Naive thymus-derived CD8-positive, alpha-beta T cell (primary cell): Measurements from ENCODE around the gene LTBP1. TPM values are rescaled to one million over a fixed set of nuclear protein-coding genes. Genes with fewer than 3 reads are reported as not detected.

Experiments used
- ATAC-seq, 2 donors: fragments of 150-1000 bp; cut with Tn5 transposase in 1 of 2; sonication (Bioruptor Pico), chemical (Tn5 transposase) in 1 of 2; 1 replicate in 1 of 2; 2 replicates in 1 of 2; pipeline ENCODE4 v1.10.0; 2021; ENCODE audit warnings: mild to moderate bottlenecking in 2 of 2, moderate library complexity in 2 of 2
- POLR2A ChIA-PET: fragments of 350-600 bp; sonication (Branson Sonifier 250); formaldehyde crosslinking; loops from one replicate; lab custom pipeline; 2021; ENCODE audit warnings: antibody characterized with exemption; lab: Charles Lee
- DNase-seq, 10 donors: peaks; one replicate each; pipeline versions ENCODE4 v3.0.0 to v3.0.0-alpha.2; 2020 to 2022
- H3K27ac Mint-ChIP-seq, 10 donors: one replicate each; pipeline ENCODE4 v1.8.0; 2020 to 2022; ENCODE audit warnings: mild to moderate bottlenecking in 10 of 10, mixed read lengths in 10 of 10, moderate library complexity in 4 of 10, inconsistent platforms in 1 of 10
- H3K27me3 Mint-ChIP-seq, 5 donors: one replicate each; pipeline ENCODE4 v1.8.0; 2021 to 2022; ENCODE audit warnings: mixed read lengths in 5 of 5
- H3K36me3 Mint-ChIP-seq, 3 donors: one replicate each; pipeline ENCODE4 v1.8.0; 2020 to 2022; ENCODE audit warnings: mixed read lengths in 3 of 3, mild to moderate bottlenecking in 2 of 3, inconsistent platforms in 1 of 3
- H3K4me1 Mint-ChIP-seq, 4 donors: one replicate each; pipeline ENCODE4 v1.8.0; 2021 to 2022; ENCODE audit warnings: mixed read lengths in 4 of 4
- H3K4me3 Mint-ChIP-seq, 10 donors: one replicate each; pipeline ENCODE4 v1.8.0; 2020 to 2022; ENCODE audit warnings: mild to moderate bottlenecking in 10 of 10, mixed read lengths in 10 of 10, moderate library complexity in 6 of 10, inconsistent platforms in 1 of 10
- H3K9me3 Mint-ChIP-seq, 9 donors: one replicate each; pipeline ENCODE4 v1.8.0; 2020 to 2022; ENCODE audit warnings: mixed read lengths in 9 of 9, mild to moderate bottlenecking in 3 of 9, inconsistent platforms in 1 of 9, moderate library complexity in 1 of 9
- polyA plus RNA-seq, 3 donors: library from polyadenylated mRNA; unstranded; fragments of 300-500 nt; fragmentation: Illumina TruSeq; gene quantifications; one replicate each; pipeline ENCODE4 v1.2.3, GENCODE V29; 2021
- total RNA-seq, 8 experiments: library from RNA in 2 of 8; stranded (reverse) in 2 of 8; gene quantifications; one replicate each; pipeline ENCODE4 v1.2.3 and lab custom pipeline; 2021 to 2026

The LTBP1 gene
- total and polyA plus RNA-seq, 5 experiments from 2014 or later: 0.02 TPM; not detected in 4

DNA sequence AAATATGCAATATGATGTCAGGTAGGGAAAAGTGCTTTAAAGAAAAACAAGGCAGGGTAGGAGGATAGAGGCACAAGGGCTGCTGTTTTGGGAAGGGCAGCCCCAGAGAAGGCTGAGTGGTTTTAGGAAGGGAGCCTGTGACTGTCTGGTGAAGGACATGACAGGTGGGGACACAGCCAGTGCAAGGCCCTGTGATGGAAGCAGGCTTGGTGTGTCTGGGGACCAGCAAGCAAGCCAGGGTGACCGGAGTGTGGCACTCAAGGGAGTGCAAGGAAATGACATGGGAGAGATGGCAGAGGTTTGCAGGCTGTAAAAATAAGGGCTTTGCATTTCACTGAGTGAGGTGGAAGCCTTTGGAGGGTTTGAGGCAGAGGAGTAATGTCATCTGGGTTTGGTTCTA, 62.0 kb downstream of the LTBP1 start:
- Mint-ChIP-seq H3K4me3 (no peak overlapping the region), H3K27me3 (peaks cover 0 to 15% (median 0%) of the 10 kb centered on the region in 5 donors), H3K27ac (no peak overlapping the region), H3K4me1 (no peaks in the 10 kb centered on the region), H3K9me3 (no peaks in the 10 kb centered on the region), H3K36me3 (no peaks in the 10 kb centered on the region)
- ATAC-seq (no peak), DNase-seq (no peak)
- POLR2A ChIA-PET: no interaction called here

DNA sequence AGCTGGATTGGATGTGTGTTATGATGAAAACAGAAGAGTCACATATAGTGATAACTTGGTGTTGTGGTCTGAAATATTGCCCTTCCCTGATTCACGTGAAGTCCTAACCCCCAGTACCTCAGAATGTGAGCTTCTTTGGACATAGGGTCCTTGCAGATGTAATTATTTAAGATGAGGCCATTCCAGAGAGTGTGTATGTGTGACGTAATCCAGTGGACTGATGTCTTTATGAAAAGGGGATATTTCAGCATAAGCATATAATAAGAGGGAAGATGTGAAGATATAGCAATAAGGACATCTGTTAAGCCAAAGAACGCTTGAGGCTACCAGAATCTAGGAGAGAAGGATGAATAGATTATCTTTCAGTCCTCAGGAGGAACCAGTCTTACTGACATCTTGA, 62.5 kb downstream of the LTBP1 start:
- POLR2A ChIA-PET: no interaction called here
- H3K4me1 Mint-ChIP-seq: no peaks in the 10 kb centered on the region
- H3K9me3 Mint-ChIP-seq: no peaks in the 10 kb centered on the region
- H3K36me3 Mint-ChIP-seq: no peaks in the 10 kb centered on the region
- DNase-seq (no peak), ATAC-seq (no peak)
- H3K4me3 Mint-ChIP-seq: no peak overlapping the region
- peaks cover 0 to 15% (median 0%) of the 10 kb centered on the region in 5 donors for H3K27me3 Mint-ChIP-seq
- no peak overlapping the region for H3K27ac Mint-ChIP-seq

DNA sequence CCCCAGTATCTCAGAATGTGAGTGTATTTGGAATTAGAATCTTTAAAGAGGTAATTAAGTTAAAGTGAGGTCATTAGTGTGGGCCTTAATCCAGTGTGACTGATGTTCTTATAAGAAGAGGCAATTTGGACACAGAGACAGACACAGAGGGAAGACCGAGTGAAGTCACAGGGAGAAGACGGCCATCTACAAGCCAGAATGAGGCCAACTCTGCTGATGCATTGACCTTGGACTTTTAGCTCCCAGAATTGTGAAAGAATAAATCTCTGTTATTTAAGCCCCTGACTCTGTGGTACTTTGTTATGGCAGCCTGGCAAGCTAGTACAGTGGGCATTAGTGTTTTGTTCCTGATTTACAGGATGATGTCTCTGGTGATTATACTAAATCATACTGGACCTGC, 64.6 kb downstream of the LTBP1 start:
- DNase-seq (no peak), ATAC-seq (no peak)
- Mint-ChIP-seq H3K27me3 (peaks cover 0 to 15% (median 2%) of the 10 kb centered on the region in 5 donors), H3K4me1 (no peaks in the 10 kb centered on the region), H3K36me3 (no peaks in the 10 kb centered on the region), H3K4me3 (no peak overlapping the region), H3K27ac (no peak overlapping the region), H3K9me3 (no peaks in the 10 kb centered on the region)
- POLR2A ChIA-PET: no interaction called here

DNA sequence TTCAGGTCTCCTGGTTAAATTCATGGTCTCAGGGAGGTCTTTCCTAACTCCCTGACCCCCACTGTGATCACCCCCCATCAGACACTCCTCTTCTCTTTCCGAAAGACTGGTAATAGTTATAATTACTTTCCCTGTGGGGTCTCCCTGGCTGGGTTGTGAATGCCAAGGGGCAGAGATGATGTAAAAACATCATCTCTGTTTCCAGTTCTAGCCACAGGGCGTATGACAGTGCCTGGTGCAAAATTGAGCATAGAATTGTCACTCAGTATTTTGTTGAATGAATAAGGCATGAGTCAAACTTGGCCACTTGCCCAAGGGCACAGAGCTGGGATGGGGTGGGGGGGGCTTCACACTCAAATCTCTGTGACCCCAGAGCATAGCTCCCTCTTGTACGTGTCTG, 65.2 kb downstream of the LTBP1 start:
- no peak for ATAC-seq
- Mint-ChIP-seq H3K36me3 (no peaks in the 10 kb centered on the region), H3K4me3 (no peak overlapping the region), H3K4me1 (no peaks in the 10 kb centered on the region), H3K27ac (no peak overlapping the region), H3K27me3 (peaks cover 0 to 15% (median 2%) of the 10 kb centered on the region in 5 donors), H3K9me3 (no peaks in the 10 kb centered on the region)
- POLR2A ChIA-PET: no interaction called here
- no peak for DNase-seq

DNA sequence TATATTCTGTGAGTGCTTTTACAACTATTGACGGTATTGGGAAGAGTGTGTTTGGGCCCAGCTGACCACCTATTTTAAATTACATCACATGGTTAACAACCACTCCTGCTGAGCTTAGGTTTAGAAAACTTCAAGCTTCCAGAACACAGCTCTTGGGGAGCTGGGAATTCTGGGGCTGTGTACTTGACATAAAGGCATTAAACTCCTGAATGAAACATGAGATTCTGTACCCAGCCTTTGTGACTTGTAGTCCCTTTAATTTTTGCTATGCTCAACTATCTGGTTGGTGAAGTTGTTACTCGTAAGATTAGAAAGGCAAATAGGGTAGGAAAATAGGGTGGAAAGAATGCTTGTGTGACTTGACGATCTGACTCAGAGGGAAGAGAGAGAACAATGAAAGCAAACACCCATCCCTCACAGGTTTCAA, 66.9 kb downstream of the LTBP1 start:
- Mint-ChIP-seq H3K4me3 (no peak overlapping the region), H3K27me3 (peaks cover 1 to 12% (median 2%) of the 10 kb centered on the region in 5 donors), H3K9me3 (no peaks in the 10 kb centered on the region), H3K4me1 (no peaks in the 10 kb centered on the region), H3K27ac (no peak overlapping the region), H3K36me3 (no peaks in the 10 kb centered on the region)
- DNase-seq (no peak), ATAC-seq (no peak)
- POLR2A ChIA-PET: no interaction called here

DNA sequence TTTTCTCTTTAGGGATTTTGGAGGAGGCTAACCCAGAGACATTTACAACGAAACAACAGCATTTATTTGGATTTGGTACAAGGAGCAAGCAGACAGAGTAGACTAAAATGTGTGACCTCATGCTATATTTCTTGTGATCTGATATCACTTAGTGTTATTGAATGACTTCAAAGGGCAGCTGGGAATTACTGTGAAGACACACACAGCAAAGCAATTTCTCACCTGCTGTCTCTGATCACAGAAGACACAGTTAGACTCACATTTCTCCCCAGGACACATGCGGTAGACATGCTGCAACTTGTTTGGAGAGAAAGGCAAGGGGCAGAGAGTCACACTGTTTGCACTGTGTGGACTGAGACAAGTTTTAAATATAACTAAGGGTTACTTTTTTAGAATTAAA, 67.5 kb downstream of the LTBP1 start:
- H3K27ac Mint-ChIP-seq: no peak overlapping the region
- peaks cover 1 to 6% (median 2%) of the 10 kb centered on the region in 5 donors for H3K27me3 Mint-ChIP-seq
- ATAC-seq: no peak
- no peaks in the 10 kb centered on the region for H3K4me1 Mint-ChIP-seq
- no peaks in the 10 kb centered on the region for H3K36me3 Mint-ChIP-seq
- POLR2A ChIA-PET: no interaction called here
- no peak for DNase-seq
- H3K9me3 Mint-ChIP-seq: no peaks in the 10 kb centered on the region
- no peak overlapping the region for H3K4me3 Mint-ChIP-seq

DNA sequence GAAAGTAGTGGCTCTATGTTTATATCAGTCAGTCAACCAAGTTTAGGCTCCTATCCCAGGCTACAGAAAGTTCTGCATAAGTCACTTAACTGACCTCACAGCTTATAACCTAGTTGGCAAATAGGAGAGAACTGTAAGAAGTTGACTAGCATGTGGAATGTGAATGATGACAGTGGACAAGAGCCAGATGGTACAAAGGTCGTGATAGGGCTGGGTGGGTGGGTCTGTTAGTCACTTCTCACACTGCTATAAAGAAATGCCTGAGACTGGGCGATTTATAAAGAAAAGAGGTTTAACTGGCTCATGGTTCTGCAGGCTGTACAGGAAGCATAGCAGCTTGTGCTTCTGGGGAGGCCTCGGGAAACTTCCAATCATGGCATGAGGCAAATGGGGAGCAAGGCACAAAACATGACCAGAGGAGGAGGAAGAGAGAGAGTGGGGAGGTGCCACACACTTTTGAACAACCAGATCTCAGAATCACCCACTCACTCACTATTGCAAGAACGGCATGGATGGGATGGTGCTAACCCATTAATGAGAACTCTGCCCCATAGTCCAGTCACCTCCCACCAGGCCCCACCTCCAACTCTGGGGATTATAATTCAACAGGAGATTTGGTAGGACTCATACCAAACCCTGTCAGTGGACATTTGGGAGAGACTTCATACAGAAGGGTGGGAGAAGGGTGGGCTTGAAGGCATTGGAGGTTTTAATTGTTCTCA, 68.8 kb downstream of the LTBP1 start:
- POLR2A ChIA-PET: no interaction called here
- H3K36me3 Mint-ChIP-seq: no peaks in the 10 kb centered on the region
- no peak overlapping the region for H3K4me3 Mint-ChIP-seq
- no peaks in the 10 kb centered on the region for H3K9me3 Mint-ChIP-seq
- ATAC-seq (no peak), DNase-seq (no peak)
- H3K4me1 Mint-ChIP-seq: no peaks in the 10 kb centered on the region
- H3K27ac Mint-ChIP-seq: no peak overlapping the region
- H3K27me3 Mint-ChIP-seq: peaks cover 1 to 3% (median 1%) of the 10 kb centered on the region in 5 donors

DNA sequence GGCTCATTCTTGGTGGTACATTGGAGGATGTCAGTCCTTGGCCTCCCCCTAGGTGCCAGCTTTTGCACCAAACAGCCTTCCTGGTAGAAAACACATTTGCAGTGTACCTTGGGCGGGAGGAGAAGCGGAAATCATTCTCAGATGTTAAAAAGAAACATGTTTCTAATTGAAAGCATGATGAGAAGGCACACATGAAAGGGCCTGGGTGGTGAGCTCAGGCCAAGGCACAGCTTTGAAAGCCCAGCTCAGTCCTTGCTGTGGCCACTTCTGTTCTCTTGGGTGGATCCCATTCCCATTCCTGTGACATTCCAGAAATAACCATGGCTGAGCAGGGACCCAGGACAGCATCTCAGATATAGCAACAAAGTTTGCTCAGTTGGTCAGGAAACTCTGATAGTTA, 71.5 kb downstream of the LTBP1 start:
- Mint-ChIP-seq H3K4me3 (no peak overlapping the region), H3K9me3 (no peaks in the 10 kb centered on the region), H3K4me1 (no peaks in the 10 kb centered on the region), H3K27me3 (peaks cover 5 to 26% (median 16%) of the 10 kb centered on the region in 5 donors), H3K27ac (no peak overlapping the region), H3K36me3 (no peaks in the 10 kb centered on the region)
- DNase-seq (no peak), ATAC-seq (no peak)
- POLR2A ChIA-PET: no interaction called here

DNA sequence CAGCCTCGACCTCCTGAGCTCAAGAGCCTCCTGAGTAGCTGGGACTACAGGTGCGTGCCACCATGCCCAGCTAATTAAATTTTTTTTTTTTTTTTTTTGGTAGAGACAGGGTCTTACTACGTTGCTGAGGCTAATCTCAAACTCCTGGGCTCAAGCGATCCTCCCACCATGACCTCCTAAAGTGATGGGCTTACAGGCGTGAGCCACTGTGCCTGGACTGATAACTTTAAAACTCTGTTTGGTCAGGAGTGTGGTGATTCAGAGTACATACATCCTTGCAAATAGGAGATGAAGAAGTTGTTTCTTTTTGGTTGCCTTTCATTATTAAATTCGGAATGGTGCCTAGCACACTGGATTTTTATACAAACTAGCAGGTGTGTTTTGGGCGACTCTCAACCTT, 73.0 kb downstream of the LTBP1 start:
- DNase-seq: no peak
- Mint-ChIP-seq H3K4me1 (no peaks in the 10 kb centered on the region), H3K9me3 (peaks cover 0 to 10% (median 2%) of the 10 kb centered on the region in 9 donors), H3K4me3 (no peak overlapping the region), H3K27me3 (peaks cover 6 to 40% (median 25%) of the 10 kb centered on the region in 5 donors), H3K36me3 (peaks cover 0 to 7% (median 0%) of the 10 kb centered on the region in 3 donors), H3K27ac (no peak overlapping the region)
- no peak for ATAC-seq
- POLR2A ChIA-PET: no interaction called here

DNA sequence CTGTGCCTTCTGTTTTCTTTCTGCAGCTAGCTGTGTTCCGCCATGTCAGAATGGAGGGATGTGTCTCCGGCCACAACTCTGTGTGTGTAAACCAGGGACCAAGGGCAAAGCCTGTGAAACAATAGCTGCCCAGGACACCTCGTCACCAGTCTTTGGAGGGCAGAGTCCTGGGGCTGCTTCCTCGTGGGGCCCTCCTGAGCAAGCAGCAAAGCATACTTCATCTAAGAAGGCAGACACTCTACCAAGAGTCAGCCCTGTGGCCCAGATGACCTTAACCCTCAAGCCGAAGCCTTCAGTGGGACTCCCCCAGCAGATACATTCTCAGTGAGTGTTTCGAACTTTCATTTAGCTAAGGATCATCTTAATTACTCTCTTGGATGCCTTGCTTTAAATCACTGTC, 74.1 kb downstream of the LTBP1 start:
- DNase-seq: no peak
- H3K9me3 Mint-ChIP-seq: peaks cover 0 to 13% (median 2%) of the 10 kb centered on the region in 9 donors
- H3K4me3 Mint-ChIP-seq: no peak overlapping the region
- no peak for ATAC-seq
- peaks cover 5 to 40% (median 25%) of the 10 kb centered on the region in 5 donors for H3K27me3 Mint-ChIP-seq
- H3K27ac Mint-ChIP-seq: no peak overlapping the region
- H3K36me3 Mint-ChIP-seq: peaks cover 0 to 7% (median 0%) of the 10 kb centered on the region in 3 donors
- POLR2A ChIA-PET: no interaction called here
- no peaks in the 10 kb centered on the region for H3K4me1 Mint-ChIP-seq

DNA sequence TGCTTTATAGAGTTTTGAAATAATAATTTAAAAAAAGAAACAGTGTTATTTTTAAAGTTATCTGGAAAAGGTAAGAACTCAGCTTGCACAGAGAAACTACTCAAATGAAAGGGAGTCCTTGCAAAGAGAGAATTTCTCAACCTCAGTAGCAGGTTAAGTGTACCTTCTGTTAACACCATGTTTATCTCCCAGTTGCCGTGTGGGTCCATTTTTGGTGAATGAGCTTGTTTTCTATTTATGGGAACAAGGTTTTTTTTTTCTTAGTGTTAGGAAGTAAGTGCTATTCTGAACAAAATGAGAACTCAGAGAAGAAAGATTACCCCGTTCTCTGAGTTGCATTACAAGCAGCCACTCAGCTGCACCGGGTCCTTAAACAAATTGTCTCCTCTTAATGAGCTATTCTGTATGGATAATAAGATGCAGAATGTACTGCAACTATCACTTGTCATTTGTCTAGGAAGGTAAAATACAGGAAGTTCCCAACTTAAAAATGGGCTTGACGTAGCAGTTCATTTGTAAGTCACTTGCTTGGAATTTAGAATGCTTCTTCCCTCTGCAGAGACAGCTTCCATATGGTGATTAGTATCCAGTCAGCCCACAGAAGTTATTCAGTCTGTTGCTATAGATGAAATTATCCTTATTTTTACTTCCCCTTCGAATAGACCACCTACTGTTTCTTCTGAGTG, 74.9 kb downstream of the LTBP1 start:
- peaks cover 0 to 7% (median 0%) of the 10 kb centered on the region in 3 donors for H3K36me3 Mint-ChIP-seq
- ATAC-seq (no peak), DNase-seq (no peak)
- POLR2A ChIA-PET: no interaction called here
- H3K9me3 Mint-ChIP-seq: peaks cover 0 to 13% (median 2%) of the 10 kb centered on the region in 9 donors
- H3K4me3 Mint-ChIP-seq: no peak overlapping the region
- H3K4me1 Mint-ChIP-seq: no peaks in the 10 kb centered on the region
- H3K27me3 Mint-ChIP-seq: peaks cover 5 to 40% (median 25%) of the 10 kb centered on the region in 5 donors
- no peak overlapping the region for H3K27ac Mint-ChIP-seq

DNA sequence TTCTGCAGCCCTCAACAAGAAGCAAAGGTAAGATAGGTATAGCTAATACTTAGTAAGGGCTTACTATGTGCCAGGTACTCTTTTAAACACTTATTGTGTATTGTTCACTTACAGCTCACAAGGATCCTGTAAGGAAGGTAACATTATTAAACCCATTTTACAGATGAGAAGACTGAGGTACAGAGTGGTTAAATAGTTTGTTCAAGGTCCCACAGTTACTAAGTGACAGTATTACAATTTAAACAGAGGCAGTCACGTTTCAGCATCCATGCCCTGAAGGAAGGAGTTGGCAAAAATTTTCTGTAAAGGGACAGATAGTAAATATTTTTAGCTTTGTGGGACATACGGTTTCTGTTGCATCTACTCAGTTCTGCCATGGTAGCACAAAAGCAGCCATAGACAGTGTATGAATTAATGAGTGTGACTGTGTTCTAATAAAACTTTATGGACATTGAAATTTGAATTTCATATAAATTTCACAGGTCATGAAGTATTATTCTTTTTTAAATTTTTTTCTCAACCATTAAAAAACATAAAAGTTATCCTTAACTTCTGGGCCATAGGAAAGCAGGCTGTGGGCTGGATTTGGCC, 75.7 kb downstream of the LTBP1 start:
- Mint-ChIP-seq H3K36me3 (peaks cover 0 to 7% (median 0%) of the 10 kb centered on the region in 3 donors), H3K27me3 (peaks cover 5 to 40% (median 25%) of the 10 kb centered on the region in 5 donors), H3K9me3 (peaks cover 0 to 13% (median 2%) of the 10 kb centered on the region in 9 donors), H3K4me3 (no peak overlapping the region), H3K4me1 (no peaks in the 10 kb centered on the region), H3K27ac (no peak overlapping the region)
- ATAC-seq (no peak), DNase-seq (no peak)
- POLR2A ChIA-PET: no interaction called here
